Neural cell (in vitro differentiated cells): Measurements from ENCODE around the gene DDX4. TPM values are rescaled to one million over a fixed set of nuclear protein-coding genes. Genes with fewer than 3 reads are reported as not detected.

Experiments
- H2AFZ ChIP-seq: fragments of 200-600, 300-800 bp; sonication (generic), shearing (Covaris generic); 2 replicates; pipeline ENCODE4 v1.6.0; 2014; ENCODE audit warnings: low read depth, mild to moderate bottlenecking, antibody characterized with exemption, low read length, moderate library complexity
- H3F3A ChIP-seq: fragments of 200-600 bp; shearing (Covaris generic); 2 replicates; pipeline ENCODE4 v1.6.1; 2016; ENCODE audit warnings: mild to moderate bottlenecking, moderate library complexity, mixed read lengths, antibody characterized with exemption, low read length; ENCODE audit not compliant: insufficient read depth, poor library complexity, severe bottlenecking
- H3K27ac ChIP-seq: fragments of 200-600, 300-800 bp; sonication (generic), shearing (Covaris generic); 2 replicates; pipeline ENCODE4 v1.5.1; 2014; ENCODE audit warnings: mild to moderate bottlenecking, low read length, moderate library complexity
- H3K27me3 ChIP-seq: fragments of 300-800, 200-600 bp; sonication (generic), shearing (Covaris generic); 2 replicates; pipeline ENCODE4 v1.6.0; 2014; ENCODE audit warnings: mild to moderate bottlenecking, low read depth, low read length, moderate library complexity; ENCODE audit not compliant: insufficient read depth
- H3K36me3 ChIP-seq: fragments of 300-800, 200-600 bp; sonication (generic), shearing (Covaris generic); 2 replicates; pipeline ENCODE4 v1.5.1; 2014; ENCODE audit warnings: mild to moderate bottlenecking, antibody characterized with exemption, low read length, moderate library complexity; ENCODE audit not compliant: insufficient read depth
- H3K4me2 ChIP-seq: fragments of 300-800, 200-600 bp; sonication (generic), shearing (Covaris generic); 2 replicates; pipeline ENCODE4 v1.6.0; 2014; ENCODE audit warnings: mild to moderate bottlenecking, low read length
- H3K4me3 ChIP-seq: fragments of 300-800, 200-600 bp; sonication (generic), shearing (Covaris generic); 2 replicates; pipeline ENCODE4 v1.5.1; 2014; ENCODE audit warnings: mild to moderate bottlenecking, low read length, moderate library complexity
- H3K79me2 ChIP-seq: fragments of 200-600 bp; shearing (Covaris generic); replicated peaks from 2 replicates; pipeline ENCODE4 v1.6.0; 2014; ENCODE audit warnings: mild to moderate bottlenecking, low read length, moderate library complexity; ENCODE audit not compliant: insufficient read depth
- H3K9ac ChIP-seq: fragments of 300-800, 200-600 bp; sonication (generic), shearing (Covaris generic); 2 replicates; pipeline ENCODE4 v1.6.1; 2016; ENCODE audit warnings: mild to moderate bottlenecking, low read length, mixed read lengths
- H3K9me2 ChIP-seq: fragments of 200-600 bp; shearing (Covaris generic); 2 replicates; pipeline ENCODE4 v1.6.1; 2016; ENCODE audit warnings: mild to moderate bottlenecking, low read length, mixed read lengths; ENCODE audit not compliant: insufficient read depth
- H3K9me3 ChIP-seq: fragments of 200-600, 300-800 bp; sonication (generic), shearing (Covaris generic); 2 replicates; pipeline ENCODE4 v1.6.1; 2016; ENCODE audit warnings: mild to moderate bottlenecking, mixed run types, low read length, moderate library complexity, mixed read lengths
- H4K20me1 ChIP-seq: fragments of 200-600 bp; shearing (Covaris generic); 2 replicates; pipeline ENCODE4 v1.6.1; 2016; ENCODE audit warnings: mild to moderate bottlenecking, mixed run types; ENCODE audit not compliant: insufficient read depth
- EP300 ChIP-seq: fragments of 450-650 bp; conservative IDR thresholded peaks from 2 replicates; pipeline ENCODE4 v1.6.1; 2014; ENCODE audit warnings: antibody characterized with exemption, mild to moderate bottlenecking, moderate library complexity; ENCODE audit not compliant: poor library complexity, severe bottlenecking
- EZH2 ChIP-seq: fragments of 200-600, 300-800 bp; shearing (Covaris generic), sonication (generic); IDR thresholded peaks from 2 replicates; pipeline ENCODE4 v1.6.1; 2014; ENCODE audit warnings: antibody characterized with exemption, low read length, borderline replicate concordance, mild to moderate bottlenecking; ENCODE audit not compliant: insufficient read depth, poor library complexity, severe bottlenecking
- MXI1 ChIP-seq: fragments of 450-650 bp; conservative IDR thresholded peaks from 2 replicates; pipeline ENCODE4 v1.6.1; 2014; ENCODE audit warnings: antibody characterized with exemption, mild to moderate bottlenecking; ENCODE audit not compliant: poor library complexity, severe bottlenecking
- POLR2AphosphoS5 ChIP-seq: IDR thresholded peaks from 2 replicates; pipeline ENCODE4 v1.6.1; 2012
- RAD21 ChIP-seq: fragments of 450-650 bp; conservative IDR thresholded peaks from 2 replicates; pipeline ENCODE4 v1.6.1; 2014; ENCODE audit warnings: antibody characterized with exemption, mild to moderate bottlenecking, moderate library complexity
- SMC3 ChIP-seq: fragments of 450-650 bp; conservative IDR thresholded peaks from 2 replicates; pipeline ENCODE4 v1.6.1; 2014; ENCODE audit warnings: antibody characterized with exemption, mild to moderate bottlenecking, moderate library complexity; ENCODE audit not compliant: poor library complexity
- TAF1 ChIP-seq: IDR thresholded peaks from 2 replicates; pipeline ENCODE4 v1.6.1; 2012; ENCODE audit warnings: low read depth
- polyA plus RNA-seq: library from polyadenylated mRNA; depleted of rRNA; stranded (reverse); fragments of >200 nt; gene quantifications from 2 replicates; pipeline ENCODE4 v1.2.3, GENCODE V29; 2014
- TF ChIP-seq, protein P1 (sequence below): IDR thresholded peaks from 2 replicates; pipeline ENCODE4 v1.6.1; 2012; ENCODE audit warnings: borderline replicate concordance
- TF ChIP-seq, protein P2 (sequence below): fragments of 450-650 bp; IDR thresholded peaks from 2 replicates; pipeline ENCODE4 v1.5.1; 2014; ENCODE audit warnings: antibody characterized with exemption, mild to moderate bottlenecking, moderate library complexity; ENCODE audit not compliant: poor library complexity, severe bottlenecking

Gene DDX4
- polyA plus RNA-seq, 1 donor from 2014 or later, result 0.43 TPM

DNA sequence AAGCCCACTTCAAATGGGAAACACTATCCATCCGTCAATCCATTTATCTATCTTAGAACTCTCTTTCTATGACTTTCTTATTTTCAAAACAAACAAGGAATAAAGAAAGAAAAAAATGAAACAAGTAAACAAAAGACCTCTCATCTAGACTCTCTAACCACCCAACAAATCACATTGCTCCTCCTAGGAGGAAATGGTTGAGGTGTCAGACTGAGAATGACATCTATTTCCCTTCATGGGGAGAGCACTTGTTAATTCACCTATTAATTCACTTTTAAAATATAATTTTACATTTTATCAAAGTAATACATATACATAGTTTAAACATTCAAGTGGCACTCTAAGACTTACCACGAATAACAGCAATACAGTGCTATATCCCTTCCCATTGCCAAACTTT, 110.9 kb downstream of the DDX4 start:
- Histone ChIP-seq H3F3A (no peaks in the 10 kb centered on the region), H3K4me2 (no peak overlapping the region), H3K36me3 (no peaks in the 10 kb centered on the region), H2AFZ (no peak overlapping the region), H3K27me3 (no peaks in the 10 kb centered on the region), H4K20me1 (no peaks in the 10 kb centered on the region), H3K79me2 (no peaks in the 10 kb centered on the region), H3K9me2 (no peaks in the 10 kb centered on the region), H3K4me3 (no peak overlapping the region), H3K9me3 (no peaks in the 10 kb centered on the region), H3K9ac (no peak overlapping the region), H3K27ac (no peak overlapping the region)
- no peak for TF ChIP-seq MXI1
- TF ChIP-seq, protein P1, sequence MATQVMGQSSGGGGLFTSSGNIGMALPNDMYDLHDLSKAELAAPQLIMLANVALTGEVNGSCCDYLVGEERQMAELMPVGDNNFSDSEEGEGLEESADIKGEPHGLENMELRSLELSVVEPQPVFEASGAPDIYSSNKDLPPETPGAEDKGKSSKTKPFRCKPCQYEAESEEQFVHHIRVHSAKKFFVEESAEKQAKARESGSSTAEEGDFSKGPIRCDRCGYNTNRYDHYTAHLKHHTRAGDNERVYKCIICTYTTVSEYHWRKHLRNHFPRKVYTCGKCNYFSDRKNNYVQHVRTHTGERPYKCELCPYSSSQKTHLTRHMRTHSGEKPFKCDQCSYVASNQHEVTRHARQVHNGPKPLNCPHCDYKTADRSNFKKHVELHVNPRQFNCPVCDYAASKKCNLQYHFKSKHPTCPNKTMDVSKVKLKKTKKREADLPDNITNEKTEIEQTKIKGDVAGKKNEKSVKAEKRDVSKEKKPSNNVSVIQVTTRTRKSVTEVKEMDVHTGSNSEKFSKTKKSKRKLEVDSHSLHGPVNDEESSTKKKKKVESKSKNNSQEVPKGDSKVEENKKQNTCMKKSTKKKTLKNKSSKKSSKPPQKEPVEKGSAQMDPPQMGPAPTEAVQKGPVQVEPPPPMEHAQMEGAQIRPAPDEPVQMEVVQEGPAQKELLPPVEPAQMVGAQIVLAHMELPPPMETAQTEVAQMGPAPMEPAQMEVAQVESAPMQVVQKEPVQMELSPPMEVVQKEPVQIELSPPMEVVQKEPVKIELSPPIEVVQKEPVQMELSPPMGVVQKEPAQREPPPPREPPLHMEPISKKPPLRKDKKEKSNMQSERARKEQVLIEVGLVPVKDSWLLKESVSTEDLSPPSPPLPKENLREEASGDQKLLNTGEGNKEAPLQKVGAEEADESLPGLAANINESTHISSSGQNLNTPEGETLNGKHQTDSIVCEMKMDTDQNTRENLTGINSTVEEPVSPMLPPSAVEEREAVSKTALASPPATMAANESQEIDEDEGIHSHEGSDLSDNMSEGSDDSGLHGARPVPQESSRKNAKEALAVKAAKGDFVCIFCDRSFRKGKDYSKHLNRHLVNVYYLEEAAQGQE, result no peak
- TF ChIP-seq TAF1, result no peak
- TF ChIP-seq RAD21, result no peak
- TF ChIP-seq EZH2, result no peak
- TF ChIP-seq SMC3, result no peak

GRCh38 chr5:55850839-55851674, 113.2 kb downstream of the DDX4 start, which contains the start of gene IL31RA:
IL31RA (plus strand) TSS chr5:55851357; CDS start chr5:55851571, 214 bp downstream.
- H3K9me3 ChIP-seq, result no peaks in the 10 kb centered on the region
- H3K36me3 ChIP-seq, result no peaks in the 10 kb centered on the region
- TF ChIP-seq POLR2AphosphoS5, result no peak
- TF ChIP-seq RAD21, result no peak
- no peak for TF ChIP-seq MXI1
- no peak for TF ChIP-seq EZH2
- TF ChIP-seq, protein P1, result no peak
- no peak for TF ChIP-seq TAF1
- TF ChIP-seq, protein P2, sequence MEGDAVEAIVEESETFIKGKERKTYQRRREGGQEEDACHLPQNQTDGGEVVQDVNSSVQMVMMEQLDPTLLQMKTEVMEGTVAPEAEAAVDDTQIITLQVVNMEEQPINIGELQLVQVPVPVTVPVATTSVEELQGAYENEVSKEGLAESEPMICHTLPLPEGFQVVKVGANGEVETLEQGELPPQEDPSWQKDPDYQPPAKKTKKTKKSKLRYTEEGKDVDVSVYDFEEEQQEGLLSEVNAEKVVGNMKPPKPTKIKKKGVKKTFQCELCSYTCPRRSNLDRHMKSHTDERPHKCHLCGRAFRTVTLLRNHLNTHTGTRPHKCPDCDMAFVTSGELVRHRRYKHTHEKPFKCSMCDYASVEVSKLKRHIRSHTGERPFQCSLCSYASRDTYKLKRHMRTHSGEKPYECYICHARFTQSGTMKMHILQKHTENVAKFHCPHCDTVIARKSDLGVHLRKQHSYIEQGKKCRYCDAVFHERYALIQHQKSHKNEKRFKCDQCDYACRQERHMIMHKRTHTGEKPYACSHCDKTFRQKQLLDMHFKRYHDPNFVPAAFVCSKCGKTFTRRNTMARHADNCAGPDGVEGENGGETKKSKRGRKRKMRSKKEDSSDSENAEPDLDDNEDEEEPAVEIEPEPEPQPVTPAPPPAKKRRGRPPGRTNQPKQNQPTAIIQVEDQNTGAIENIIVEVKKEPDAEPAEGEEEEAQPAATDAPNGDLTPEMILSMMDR, result no peak
- no peak for TF ChIP-seq EP300
- TF ChIP-seq SMC3, result no peak
- H2AFZ ChIP-seq, result no peak within 1 kb of the TSS
- no peaks in the 10 kb centered on the region for H3K79me2 ChIP-seq
- no peaks in the 10 kb centered on the region for H3K9me2 ChIP-seq
- H3F3A ChIP-seq, result no peaks in the 10 kb centered on the region
- no peaks in the 10 kb centered on the region for H4K20me1 ChIP-seq
- no peaks in the 10 kb centered on the region for H3K27me3 ChIP-seq
- no peak within 1 kb of the TSS for H3K9ac ChIP-seq
- no peak within 1 kb of the TSS for H3K4me3 ChIP-seq
- H3K4me2 ChIP-seq, result no peak within 1 kb of the TSS
- H3K27ac ChIP-seq, result no peak within 1 kb of the TSS
